Measurements from ENCODE around the gene CDK18.

Gene CDK18

DNA sequence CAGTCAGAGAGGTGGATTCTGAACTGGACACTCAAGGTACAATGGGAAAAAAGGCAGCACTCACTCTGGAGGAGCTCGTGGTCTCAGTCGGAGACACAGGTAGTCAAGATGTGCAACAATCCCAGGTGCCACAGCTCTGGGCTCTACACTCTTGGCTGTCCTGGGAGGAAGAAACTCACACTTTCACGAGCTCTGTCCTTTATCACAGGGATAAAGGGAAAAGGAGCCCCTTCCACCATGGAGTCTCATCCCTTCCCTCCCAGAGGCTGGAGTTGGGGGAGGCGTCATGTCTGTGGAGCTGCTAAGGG, 20.3 kb downstream of the CDK18 start:
- Histone ChIP-seq H3K36me3 (ENCODE audit: control insufficient read depth in 2 of 2, insufficient read depth in 2 of 2, low read length in 2 of 2) (peaks cover 8% of the 10 kb centered on the region in 2 donors), H3K27me3 (ENCODE audit: control insufficient read depth in 1 of 2, insufficient read depth in 2 of 2, low read length in 2 of 2) (no peaks in the 10 kb centered on the region), H3K9me3 (ENCODE audit: control insufficient read depth in 2 of 2, low read length in 2 of 2) (no peaks in the 10 kb centered on the region), H3K27ac (ENCODE audit: low read length) (no peak overlapping the region), H3K4me1 (ENCODE audit: control insufficient read depth, insufficient read depth, low read length) (peaks cover 7% of the 10 kb centered on the region), H3K9ac (ENCODE audit: low read length in 2 of 2) (no peak overlapping the region), H3K4me3 (ENCODE audit: low read length in 2 of 2) (no peak overlapping the region)

DNA sequence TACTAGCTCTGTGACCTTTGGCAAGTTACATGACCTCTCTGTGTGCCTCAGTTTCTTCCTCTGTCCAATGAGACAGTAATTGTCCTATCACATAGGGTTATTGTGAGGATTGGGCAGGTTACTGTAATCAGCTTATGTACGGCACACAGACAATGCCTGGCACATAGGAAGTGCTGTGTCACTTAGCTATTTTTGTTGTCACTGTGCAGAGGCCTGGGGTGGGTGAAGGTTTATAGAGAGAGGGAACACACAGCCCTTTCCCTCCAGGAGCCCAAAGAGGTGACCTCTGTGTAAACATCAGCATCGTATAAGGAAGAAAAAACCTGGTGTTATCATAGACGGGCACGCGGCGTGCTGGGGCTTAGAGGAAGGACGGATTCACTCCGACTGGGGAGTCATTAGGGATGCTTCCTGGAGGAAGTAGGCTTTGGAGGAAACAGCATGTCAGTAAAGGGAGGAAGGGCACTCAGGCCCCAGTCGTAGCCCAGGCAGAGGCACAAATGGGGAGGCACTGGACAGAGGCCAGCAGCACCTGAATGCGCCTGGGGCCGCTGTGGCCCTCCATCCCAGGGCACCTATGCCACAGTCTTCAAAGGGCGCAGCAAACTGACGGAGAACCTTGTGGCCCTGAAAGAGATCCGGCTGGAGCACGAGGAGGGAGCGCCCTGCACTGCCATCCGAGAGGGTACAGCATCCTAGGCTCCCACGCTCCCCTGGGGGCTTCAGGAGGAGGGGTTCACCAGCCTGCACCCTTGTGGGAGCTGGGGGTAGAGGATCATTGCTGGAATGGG, 21.2 kb downstream of the CDK18 start:
- Histone ChIP-seq H3K9ac (ENCODE audit: low read length in 2 of 2) (no peak overlapping the region), H3K9me3 (ENCODE audit: control insufficient read depth in 2 of 2, low read length in 2 of 2) (no peaks in the 10 kb centered on the region), H3K27me3 (ENCODE audit: control insufficient read depth in 1 of 2, insufficient read depth in 2 of 2, low read length in 2 of 2) (no peaks in the 10 kb centered on the region), H3K4me1 (ENCODE audit: control insufficient read depth, insufficient read depth, low read length) (peaks cover 4% of the 10 kb centered on the region), H3K36me3 (ENCODE audit: control insufficient read depth in 2 of 2, insufficient read depth in 2 of 2, low read length in 2 of 2) (peaks cover 8% of the 10 kb centered on the region in 2 donors), H3K27ac (ENCODE audit: low read length) (no peak overlapping the region), H3K4me3 (ENCODE audit: low read length in 2 of 2) (no peak overlapping the region)

DNA sequence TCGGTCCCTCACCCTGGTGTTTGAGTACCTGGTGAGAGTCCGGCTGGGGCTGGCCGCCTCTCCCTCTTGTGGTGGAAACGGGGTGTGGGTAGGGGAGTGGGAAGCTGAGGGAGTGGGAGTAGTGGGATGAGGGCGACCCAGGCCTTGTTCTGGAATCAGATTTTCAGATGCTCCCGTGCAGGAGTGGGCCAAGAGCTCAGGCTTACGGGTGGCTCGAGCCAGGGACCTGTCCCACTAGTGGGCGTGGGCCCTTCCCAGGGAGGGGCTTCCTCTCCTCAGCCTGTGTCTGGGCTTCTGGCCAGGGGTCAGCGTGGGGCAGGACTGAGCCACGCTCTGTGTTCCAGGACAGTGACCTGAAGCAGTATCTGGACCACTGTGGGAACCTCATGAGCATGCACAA, 22.0 kb downstream of the CDK18 start:
- Histone ChIP-seq H3K4me3 (ENCODE audit: low read length in 2 of 2) (no peak overlapping the region), H3K36me3 (ENCODE audit: control insufficient read depth in 2 of 2, insufficient read depth in 2 of 2, low read length in 2 of 2) (peaks cover 9% of the 10 kb centered on the region in 2 donors), H3K4me1 (ENCODE audit: control insufficient read depth, insufficient read depth, low read length) (peaks cover 4% of the 10 kb centered on the region), H3K9ac (ENCODE audit: low read length in 2 of 2) (no peak overlapping the region), H3K9me3 (ENCODE audit: control insufficient read depth in 2 of 2, low read length in 2 of 2) (no peaks in the 10 kb centered on the region), H3K27me3 (ENCODE audit: control insufficient read depth in 1 of 2, insufficient read depth in 2 of 2, low read length in 2 of 2) (no peaks in the 10 kb centered on the region), H3K27ac (ENCODE audit: low read length) (no peak overlapping the region)

GRCh38 chr1:205527931-205528330, 23.5 kb downstream of the CDK18 start:
- H3K9ac ChIP-seq (ENCODE audit: low read length in 2 of 2): no peak overlapping the region
- H3K27me3 ChIP-seq (ENCODE audit: control insufficient read depth in 1 of 2, insufficient read depth in 2 of 2, low read length in 2 of 2): no peaks in the 10 kb centered on the region
- no peak overlapping the region for H3K27ac ChIP-seq (ENCODE audit: low read length)
- H3K4me3 ChIP-seq (ENCODE audit: low read length in 2 of 2): no peak overlapping the region
- H3K36me3 ChIP-seq (ENCODE audit: control insufficient read depth in 2 of 2, insufficient read depth in 2 of 2, low read length in 2 of 2): peaks cover 10 to 12% of the 10 kb centered on the region in 2 donors
- H3K9me3 ChIP-seq (ENCODE audit: control insufficient read depth in 2 of 2, low read length in 2 of 2): no peaks in the 10 kb centered on the region
- peaks cover 4% of the 10 kb centered on the region for H3K4me1 ChIP-seq (ENCODE audit: control insufficient read depth, insufficient read depth, low read length)

DNA sequence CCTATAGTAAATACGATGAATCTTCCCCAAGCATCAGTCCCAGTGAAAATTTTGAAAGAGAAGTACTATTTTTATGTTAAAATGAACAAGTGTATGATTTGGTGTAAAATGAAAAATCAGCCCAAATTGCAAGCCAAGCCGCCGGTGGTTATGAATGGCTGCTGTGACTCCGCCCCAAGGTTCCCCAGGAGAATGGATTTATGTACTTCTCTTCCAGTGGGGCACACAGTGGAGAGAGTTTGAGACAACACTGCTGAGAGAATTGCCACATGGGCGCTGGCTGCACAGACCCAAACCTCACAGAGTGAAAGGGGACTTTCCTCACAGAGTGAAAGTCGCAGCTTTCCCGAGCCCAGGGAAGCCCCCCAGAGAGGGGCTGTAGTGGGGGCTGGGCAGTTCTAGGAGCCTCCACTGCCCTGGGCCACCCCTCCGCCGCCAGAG, 24.0 kb downstream of the CDK18 start:
- H3K36me3 ChIP-seq (ENCODE audit: control insufficient read depth in 2 of 2, insufficient read depth in 2 of 2, low read length in 2 of 2): peaks cover 10 to 12% of the 10 kb centered on the region in 2 donors
- peaks cover 4% of the 10 kb centered on the region for H3K4me1 ChIP-seq (ENCODE audit: control insufficient read depth, insufficient read depth, low read length)
- H3K27me3 ChIP-seq (ENCODE audit: control insufficient read depth in 1 of 2, insufficient read depth in 2 of 2, low read length in 2 of 2): no peaks in the 10 kb centered on the region
- no peaks in the 10 kb centered on the region for H3K9me3 ChIP-seq (ENCODE audit: control insufficient read depth in 2 of 2, low read length in 2 of 2)
- H3K4me3 ChIP-seq (ENCODE audit: low read length in 2 of 2): no peak overlapping the region
- no peak overlapping the region for H3K27ac ChIP-seq (ENCODE audit: low read length)
- H3K9ac ChIP-seq (ENCODE audit: low read length in 2 of 2): no peak overlapping the region

- Histone ChIP-seq H3K36me3 (ENCODE audit: control insufficient read depth in 2 of 2, insufficient read depth in 2 of 2, low read length in 2 of 2) (peaks cover 5 to 12% of the 10 kb centered on the region in 2 donors), H3K9ac (ENCODE audit: low read length in 2 of 2) (peak overlapping the region in 1 of 2 donors; percentile 13), H3K27ac (ENCODE audit: low read length) (no peak overlapping the region), H3K9me3 (ENCODE audit: control insufficient read depth in 2 of 2, low read length in 2 of 2) (no peaks in the 10 kb centered on the region), H3K4me1 (ENCODE audit: control insufficient read depth, insufficient read depth, low read length) (peaks cover 4% of the 10 kb centered on the region), H3K27me3 (ENCODE audit: control insufficient read depth in 1 of 2, insufficient read depth in 2 of 2, low read length in 2 of 2) (no peaks in the 10 kb centered on the region), H3K4me3 (ENCODE audit: low read length in 2 of 2) (peak overlapping the region; percentile 44 to 68)
Observed at GRCh38 chr1:205528887-205529825, 24.7 kb downstream of the CDK18 start.

GRCh38 chr1:205530116-205530515, 25.6 kb downstream of the CDK18 start:
- Histone ChIP-seq H3K9me3 (ENCODE audit: control insufficient read depth in 2 of 2, low read length in 2 of 2) (no peaks in the 10 kb centered on the region), H3K27ac (ENCODE audit: low read length) (no peak overlapping the region), H3K27me3 (ENCODE audit: control insufficient read depth in 1 of 2, insufficient read depth in 2 of 2, low read length in 2 of 2) (no peaks in the 10 kb centered on the region), H3K4me3 (ENCODE audit: low read length in 2 of 2) (no peak overlapping the region), H3K4me1 (ENCODE audit: control insufficient read depth, insufficient read depth, low read length) (peaks cover 4% of the 10 kb centered on the region), H3K36me3 (ENCODE audit: control insufficient read depth in 2 of 2, insufficient read depth in 2 of 2, low read length in 2 of 2) (peaks cover 5 to 8% of the 10 kb centered on the region in 2 donors), H3K9ac (ENCODE audit: low read length in 2 of 2) (no peak overlapping the region)

DNA sequence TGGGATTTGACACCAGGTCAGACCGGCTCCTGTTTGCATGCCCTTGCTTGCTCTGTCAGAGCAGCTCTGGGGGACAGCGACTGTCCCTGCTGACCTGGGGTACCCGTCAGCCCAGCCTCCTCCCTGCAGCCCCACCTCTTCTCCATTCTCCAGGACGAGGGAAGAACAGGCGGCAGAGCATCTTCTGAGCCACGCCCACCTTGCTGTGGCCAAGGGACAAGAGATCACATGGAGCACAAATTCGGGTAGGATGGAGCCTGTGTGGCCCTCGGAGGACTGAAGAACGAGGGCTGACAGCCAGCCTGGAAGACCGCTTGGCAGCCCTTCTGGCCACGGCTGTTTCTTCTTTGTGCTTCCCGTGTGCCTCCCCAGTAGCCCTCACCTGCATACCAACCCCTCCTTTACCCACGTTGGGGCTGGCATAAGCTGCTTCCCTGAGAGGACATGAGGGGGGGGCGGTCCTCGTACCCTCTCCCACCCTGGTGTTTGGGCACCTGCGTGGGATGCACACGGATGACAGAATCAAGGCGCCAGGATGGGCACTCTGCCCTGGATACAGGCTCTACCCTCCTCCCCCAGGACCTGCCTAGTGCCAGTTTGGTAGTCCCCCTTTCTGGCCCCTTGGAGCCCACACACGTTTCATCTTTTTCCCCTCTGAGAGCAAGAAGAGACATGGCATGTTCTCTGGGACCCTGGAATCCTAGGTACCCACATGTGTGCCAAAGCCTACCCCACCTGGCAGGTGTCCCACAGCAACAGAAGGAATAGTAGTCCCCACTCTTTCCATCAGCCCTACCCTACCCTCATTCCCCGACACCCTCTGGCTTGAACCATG, 26.9 kb downstream of the CDK18 start:
- H3K9me3 ChIP-seq (ENCODE audit: control insufficient read depth in 2 of 2, low read length in 2 of 2): no peaks in the 10 kb centered on the region
- H3K27me3 ChIP-seq (ENCODE audit: control insufficient read depth in 1 of 2, insufficient read depth in 2 of 2, low read length in 2 of 2): no peaks in the 10 kb centered on the region
- H3K9ac ChIP-seq (ENCODE audit: low read length in 2 of 2): no peak overlapping the region
- peaks cover 4% of the 10 kb centered on the region for H3K4me1 ChIP-seq (ENCODE audit: control insufficient read depth, insufficient read depth, low read length)
- no peak overlapping the region for H3K27ac ChIP-seq (ENCODE audit: low read length)
- H3K4me3 ChIP-seq (ENCODE audit: low read length in 2 of 2): no peak overlapping the region
- peaks cover 5 to 6% of the 10 kb centered on the region in 2 donors for H3K36me3 ChIP-seq (ENCODE audit: control insufficient read depth in 2 of 2, insufficient read depth in 2 of 2, low read length in 2 of 2)

DNA sequence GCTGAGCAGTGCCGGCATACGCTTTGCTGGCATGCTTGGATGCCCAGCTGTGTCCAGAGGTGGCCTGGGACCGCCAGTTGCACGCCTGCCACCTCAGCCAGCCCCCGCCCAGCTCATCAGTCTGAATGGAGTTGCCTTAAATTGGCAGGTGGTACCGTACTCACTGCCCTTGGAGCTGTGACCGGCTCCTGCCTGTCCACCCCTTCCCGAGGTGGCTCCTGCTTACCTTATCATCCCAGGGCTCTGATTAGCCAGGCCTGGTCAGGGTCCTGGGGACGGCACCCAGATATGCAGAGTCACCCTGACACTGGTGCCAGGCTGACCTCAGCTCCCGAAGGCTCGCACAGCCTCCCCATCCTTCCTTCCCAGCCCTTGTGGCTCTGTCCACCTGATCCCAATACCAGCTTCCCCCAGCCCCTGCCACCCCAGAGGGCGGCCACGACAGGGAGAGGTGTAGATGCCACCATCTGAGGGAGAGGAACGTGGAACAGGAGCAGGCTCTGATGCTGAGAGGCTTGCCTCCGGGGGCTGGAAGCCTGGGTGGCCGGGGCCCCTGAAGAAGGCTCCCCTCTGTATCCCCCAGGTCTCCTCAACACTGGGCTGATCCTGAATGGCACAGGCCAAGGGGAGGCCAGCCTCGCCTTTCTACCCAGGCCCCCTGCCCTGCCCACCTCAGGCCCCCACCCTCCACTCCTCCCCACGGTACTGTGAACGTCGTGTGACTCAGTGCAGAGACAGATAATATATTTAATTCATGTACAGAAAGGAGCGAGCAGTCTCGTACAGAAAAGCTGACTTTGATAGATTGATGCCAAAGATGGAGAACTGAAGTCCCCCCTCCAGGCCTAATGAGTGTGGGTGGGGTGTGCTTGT, 27.8 kb downstream of the CDK18 start:
- Histone ChIP-seq H3K9ac (ENCODE audit: low read length in 2 of 2) (no peak overlapping the region), H3K27ac (ENCODE audit: low read length) (no peak overlapping the region)

More for the DNA sequence above, 27.8 kb downstream of the CDK18 start:
- Histone ChIP-seq H3K27me3 (ENCODE audit: control insufficient read depth in 1 of 2, insufficient read depth in 2 of 2, low read length in 2 of 2) (no peaks in the 10 kb centered on the region), H3K9me3 (ENCODE audit: control insufficient read depth in 2 of 2, low read length in 2 of 2) (no peaks in the 10 kb centered on the region), H3K4me1 (ENCODE audit: control insufficient read depth, insufficient read depth, low read length) (peaks cover 4% of the 10 kb centered on the region), H3K36me3 (ENCODE audit: control insufficient read depth in 2 of 2, insufficient read depth in 2 of 2, low read length in 2 of 2) (peaks cover 4 to 5% of the 10 kb centered on the region in 2 donors), H3K4me3 (ENCODE audit: low read length in 2 of 2) (no peak overlapping the region)

Data from stomach smooth muscle (tissue), 2 donors.